H1 (cell line): ENCODE data around the gene PCNP. TPM values are rescaled to one million over a fixed set of nuclear protein-coding genes. Genes with fewer than 3 reads are reported as not detected.

Experiments
- CTCF ChIA-PET: fragments of 300-600 bp; sonication (Branson Sonifier 250); formaldehyde crosslinking; loops from one replicate; lab custom pipeline; 2021; ENCODE audit not compliant: partially characterized antibody; lab: Charles Lee
- POLR2A ChIA-PET: fragments of 300-600 bp; sonication (Branson Sonifier 250); formaldehyde crosslinking; loops from one replicate; lab custom pipeline; 2021; ENCODE audit warnings: inconsistent platforms; ENCODE audit not compliant: partially characterized antibody; lab: Charles Lee
- DNase-seq, 2 experiments: peaks; one replicate each; pipeline versions ENCODE4 v3.0.0 to v3.0.0-alpha.2; 2010 to 2022; ENCODE audit warnings: low spot score in 2 of 2, low read depth in 1 of 2, mixed read lengths in 1 of 2
- FAIRE-seq: peaks from 2 replicates; lab custom pipeline; 2011; peaks lifted over from hg19 to GRCh38; lab: Jason Lieb, UNC
- H2AFZ ChIP-seq: 2 replicates; pipeline ENCODE4 v1.8.1; 2012; ENCODE audit warnings: low read length, inconsistent platforms
- H2AK5ac ChIP-seq: 2 replicates; pipeline ENCODE4 v1.6.1; 2013; ENCODE audit warnings: low read depth, low read length
- H2BK120ac ChIP-seq: replicated peaks from 2 replicates; pipeline ENCODE3; 2013; ENCODE audit warnings: low read depth, low read length, inconsistent platforms
- H2BK12ac ChIP-seq: 2 replicates; pipeline ENCODE4 v1.6.1; 2013; ENCODE audit warnings: low read depth, low read length
- H2BK15ac ChIP-seq: 2 replicates; pipeline ENCODE4 v1.6.1; 2013; ENCODE audit warnings: low read length
- H2BK20ac ChIP-seq: 2 replicates; pipeline ENCODE4 v1.6.1; 2013; ENCODE audit warnings: low read length
- H2BK5ac ChIP-seq: 2 replicates; pipeline ENCODE4 v1.6.1; 2013; ENCODE audit warnings: low read depth, low read length
- H3K14ac ChIP-seq: 2 replicates; pipeline ENCODE4 v1.6.1; 2013; ENCODE audit warnings: inconsistent platforms; ENCODE audit not compliant: insufficient read length
- H3K18ac ChIP-seq: 2 replicates; pipeline ENCODE4 v1.6.1; 2013; ENCODE audit warnings: low read length; ENCODE audit errors: extremely low read depth
- H3K23ac ChIP-seq: 2 replicates; pipeline ENCODE4 v1.6.1; 2013; ENCODE audit warnings: inconsistent platforms; ENCODE audit not compliant: insufficient read length
- H3K23me2 ChIP-seq: 2 replicates; pipeline ENCODE4 v1.6.1; 2013; ENCODE audit warnings: low read depth, low read length
- H3K27ac ChIP-seq: 2 replicates; pipeline ENCODE4 v1.6.1; 2011; ENCODE audit warnings: low read depth, low read length, inconsistent platforms
- H3K27me3 ChIP-seq, 4 experiments: replicated peaks in 1 of 4; 1 replicate in 1 of 4; 2 replicates in 3 of 4; pipeline versions ENCODE4 v1.6.1 to v1.8.1; 2011 to 2013; ENCODE audit warnings: low read length in 3 of 4, mild to moderate bottlenecking in 3 of 4, inconsistent platforms in 2 of 4, mixed read lengths in 2 of 4, moderate library complexity in 1 of 4; ENCODE audit not compliant: control insufficient read depth in 3 of 4, insufficient read depth in 3 of 4; ENCODE audit errors: extremely low read depth in 1 of 4
- H3K36me3 ChIP-seq, 4 experiments: 2 replicates each; pipeline versions ENCODE4 v1.6.1 to v1.8.1; 2011 to 2013; ENCODE audit warnings: mild to moderate bottlenecking in 4 of 4, low read length in 3 of 4, moderate library complexity in 2 of 4, control low read depth in 1 of 4, inconsistent platforms in 1 of 4; ENCODE audit not compliant: insufficient read depth in 4 of 4, control insufficient read depth in 2 of 4
- H3K4ac ChIP-seq: replicated peaks from 2 replicates; pipeline ENCODE3; 2013; ENCODE audit warnings: low read length, low read depth, mixed read lengths, inconsistent platforms; ENCODE audit not compliant: insufficient read length
- H3K4me1 ChIP-seq, 4 experiments: replicated peaks in 1 of 4; 1 replicate in 1 of 4; 2 replicates in 3 of 4; pipeline versions ENCODE4 v1.6.1 to v1.8.1; 2011 to 2013; ENCODE audit warnings: low read length in 3 of 4, inconsistent platforms in 2 of 4, mixed read lengths in 1 of 4; ENCODE audit not compliant: insufficient read depth in 4 of 4, control insufficient read depth in 3 of 4
- H3K4me2 ChIP-seq, 2 experiments: 2 replicates each; pipeline versions ENCODE4 v1.6.1 to v1.8.1; 2011 to 2013; ENCODE audit warnings: low read depth in 2 of 2, low read length in 2 of 2, control low read depth in 1 of 2, inconsistent platforms in 1 of 2, mild to moderate bottlenecking in 1 of 2; ENCODE audit not compliant: insufficient read depth in 1 of 2
- H3K4me3 ChIP-seq, 4 experiments: fragments of 200-600, 300-600 bp in 1 of 4; sonication (generic), shearing (Covaris generic), sonication (Bioruptor Twin) in 1 of 4; 2 replicates each; pipeline versions ENCODE4 v1.5.1 to v1.8.1; 2011 to 2016; ENCODE audit warnings: low read length in 4 of 4, low read depth in 3 of 4, control low read depth in 2 of 4, inconsistent platforms in 2 of 4, mild to moderate bottlenecking in 2 of 4, mixed read lengths in 1 of 4, moderate library complexity in 1 of 4; ENCODE audit not compliant: insufficient read depth in 2 of 4; ENCODE audit errors: extremely low read depth in 1 of 4
- H3K56ac ChIP-seq: replicated peaks from 2 replicates; pipeline ENCODE3; 2013; ENCODE audit warnings: low read depth, mild to moderate bottlenecking, mixed read lengths, low read length, inconsistent platforms; ENCODE audit not compliant: insufficient read length
- H3K79me1 ChIP-seq: 2 replicates; pipeline ENCODE4 v1.6.1; 2013; ENCODE audit warnings: low read depth, low read length, control low read depth
- H3K79me2 ChIP-seq, 2 experiments: 2 replicates each; pipeline versions ENCODE4 v1.6.1 to v1.8.1; 2012 to 2013; ENCODE audit warnings: low read length in 2 of 2, mild to moderate bottlenecking in 2 of 2, inconsistent platforms in 1 of 2; ENCODE audit not compliant: insufficient read depth in 2 of 2, control insufficient read depth in 1 of 2
- H3K9ac ChIP-seq, 4 experiments: replicated peaks in 1 of 4; 1 replicate in 1 of 4; 2 replicates in 3 of 4; pipeline versions ENCODE4 v1.6.1 to v1.8.1; 2011 to 2013; ENCODE audit warnings: low read depth in 3 of 4, low read length in 3 of 4, control low read depth in 2 of 4, mild to moderate bottlenecking in 2 of 4, moderate library complexity in 2 of 4, inconsistent platforms in 1 of 4; ENCODE audit errors: extremely low read depth in 1 of 4
- H3K9me3 ChIP-seq, 2 experiments: 2 replicates each; pipeline versions ENCODE4 v1.6.1 to v1.8.1; 2012 to 2013; ENCODE audit warnings: mild to moderate bottlenecking in 2 of 2, moderate library complexity in 2 of 2, control low read depth in 1 of 2, inconsistent platforms in 1 of 2, low read depth in 1 of 2, low read length in 1 of 2, mixed read lengths in 1 of 2; ENCODE audit not compliant: insufficient read depth in 2 of 2
- H4K20me1 ChIP-seq, 2 experiments: replicated peaks in 1 of 2; 2 replicates each; pipeline versions ENCODE3 to v1.8.1; 2011 to 2013; ENCODE audit warnings: inconsistent platforms in 2 of 2, low read length in 2 of 2, mild to moderate bottlenecking in 1 of 2; ENCODE audit not compliant: insufficient read depth in 2 of 2, control insufficient read depth in 1 of 2
- H4K5ac ChIP-seq: 2 replicates; pipeline ENCODE4 v1.6.1; 2013; ENCODE audit warnings: low read length, low read depth, mixed read lengths, inconsistent platforms; ENCODE audit not compliant: insufficient read length
- H4K8ac ChIP-seq: 2 replicates; pipeline ENCODE4 v1.8.0; 2013; ENCODE audit warnings: mild to moderate bottlenecking, moderate library complexity, low read length, inconsistent platforms; ENCODE audit not compliant: insufficient read depth; ENCODE audit errors: extremely low read depth
- H4K91ac ChIP-seq: replicated peaks from 2 replicates; pipeline ENCODE3; 2013; ENCODE audit warnings: low read length, mixed read lengths, inconsistent platforms; ENCODE audit not compliant: insufficient read length
- TAF1 ChIP-seq: IDR thresholded peaks from 2 replicates; pipeline ENCODE4 v1.6.1; 2011; ENCODE audit warnings: mild to moderate bottlenecking, low read depth, low read length
- WGBS, 2 experiments: shearing (Covaris generic) in 1 of 2; methylation state at CpG; one replicate each; pipeline versions ENCODE4 v1.1.6 to v1.1.7; 2013 to 2015; ENCODE audit warnings: low lambda C conversion rate in 2 of 2, mixed read lengths in 2 of 2, inconsistent platforms in 1 of 2, low coverage in 1 of 2, missing lambda C conversion rate in 1 of 2; ENCODE audit not compliant: insufficient replicate concordance in 2 of 2, insufficient coverage in 1 of 2, insufficient read length in 1 of 2; ENCODE audit errors: extremely low coverage in 1 of 2, missing lambda C conversion rate in 1 of 2; 5-methylcytosine and 5-hydroxymethylcytosine counted together
- polyA plus RNA-seq, 7 experiments: library from polyadenylated mRNA; depleted of rRNA in 3 of 7; stranded (reverse) in 5 of 7; unstranded in 2 of 7; fragments of >200 nt in 5 of 7; fragments of 200-250 nt in 2 of 7; gene quantifications; 1 replicate in 5 of 7; 2 replicates in 1 of 7; 4 replicates in 1 of 7; pipeline versions ENCODE4 v1.2.1 to v1.2.3, GENCODE V29; 2011 to 2013; ENCODE audit warnings: missing spikeins in 2 of 7, mixed read lengths in 2 of 7
- total RNA-seq: library from RNA; stranded (reverse); fragmentation: NEBNext Ultra II Directional; extraction: Animal tissue kit (Norgen Biotek cat#: 25700); gene quantifications from 2 replicates; pipeline ENCODE4 v1.2.1, GENCODE V29; 2021

Gene PCNP
- total and polyA plus RNA-seq, 2 of the 8 experiments (the other 6 are each of a cell fraction or from before 2014, with no cell fraction given) = 29.1 to 192 TPM

DNA sequence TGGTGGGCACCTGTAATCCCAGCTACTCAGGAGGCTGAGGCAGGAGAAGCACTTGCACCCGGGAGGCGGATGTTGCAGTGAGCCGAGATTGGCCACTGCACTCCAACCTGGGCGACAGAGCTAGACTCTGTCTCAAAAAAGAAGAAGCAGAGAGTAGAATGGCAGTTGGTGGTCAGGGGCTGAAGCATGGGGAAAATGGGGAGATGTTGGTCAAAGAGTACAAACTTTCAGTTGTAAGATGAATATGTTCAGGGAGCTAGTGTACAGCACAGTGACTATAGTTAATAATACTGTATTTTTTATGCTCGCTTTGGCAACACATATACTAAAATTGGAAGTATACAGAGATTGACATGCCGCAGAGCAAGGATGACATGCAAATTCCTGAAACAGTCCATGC is 41.5 kb downstream of the PCNP start:
- Histone ChIP-seq H3K4ac (no peak overlapping the region), H3K27me3 (no peaks in the 10 kb centered on the region), H2BK120ac (no peak overlapping the region), H4K91ac (no peak overlapping the region), H2BK12ac (no peak overlapping the region), H3K4me2 (no peak overlapping the region), H3K56ac (no peak overlapping the region), H3K79me1 (no peaks in the 10 kb centered on the region), H3K23me2 (no peaks in the 10 kb centered on the region), H2AFZ (no peak overlapping the region), H3K9me3 (no peaks in the 10 kb centered on the region), H4K5ac (no peak overlapping the region), H3K79me2 (no peaks in the 10 kb centered on the region), H3K23ac (no peak overlapping the region), H2BK5ac (no peak overlapping the region), H3K9ac (no peak overlapping the region), H2AK5ac (no peak overlapping the region), H3K18ac (no peak overlapping the region), H3K4me1 (no peaks in the 10 kb centered on the region), H3K14ac (no peak overlapping the region), H2BK15ac (no peak overlapping the region), H2BK20ac (no peak overlapping the region), H3K4me3 (no peak overlapping the region), H3K36me3 (no peaks in the 10 kb centered on the region), H4K20me1 (no peaks in the 10 kb centered on the region), H4K8ac (no peak overlapping the region), H3K27ac (no peak overlapping the region)
- FAIRE-seq = no peak
- CTCF ChIA-PET = no interaction called here
- peak in 1 of 2 experiments; percentile 11 for DNase-seq
- 91% methylated on average over 6 of the region's 6 CpGs; no CpG with 5 or more reads in 1 of the 2 experiments for WGBS, 2 experiments
- POLR2A ChIA-PET = no interaction called here
- no peak for TF ChIP-seq TAF1
